GM21360 (cell line): ENCODE results near the gene GSK3A.
A peak's percentile ranks its signal among the peaks of the same experiment; 100 is the strongest.

Source experiments
- ATAC-seq: cut with Tn5 transposase; IDR thresholded peaks from one replicate; pipeline ENCODE4 v1.9.1; 2021; ENCODE audit warnings: mild to moderate bottlenecking, moderate library complexity; ENCODE audit not compliant: unreplicated experiment

Gene GSK3A

DNA sequence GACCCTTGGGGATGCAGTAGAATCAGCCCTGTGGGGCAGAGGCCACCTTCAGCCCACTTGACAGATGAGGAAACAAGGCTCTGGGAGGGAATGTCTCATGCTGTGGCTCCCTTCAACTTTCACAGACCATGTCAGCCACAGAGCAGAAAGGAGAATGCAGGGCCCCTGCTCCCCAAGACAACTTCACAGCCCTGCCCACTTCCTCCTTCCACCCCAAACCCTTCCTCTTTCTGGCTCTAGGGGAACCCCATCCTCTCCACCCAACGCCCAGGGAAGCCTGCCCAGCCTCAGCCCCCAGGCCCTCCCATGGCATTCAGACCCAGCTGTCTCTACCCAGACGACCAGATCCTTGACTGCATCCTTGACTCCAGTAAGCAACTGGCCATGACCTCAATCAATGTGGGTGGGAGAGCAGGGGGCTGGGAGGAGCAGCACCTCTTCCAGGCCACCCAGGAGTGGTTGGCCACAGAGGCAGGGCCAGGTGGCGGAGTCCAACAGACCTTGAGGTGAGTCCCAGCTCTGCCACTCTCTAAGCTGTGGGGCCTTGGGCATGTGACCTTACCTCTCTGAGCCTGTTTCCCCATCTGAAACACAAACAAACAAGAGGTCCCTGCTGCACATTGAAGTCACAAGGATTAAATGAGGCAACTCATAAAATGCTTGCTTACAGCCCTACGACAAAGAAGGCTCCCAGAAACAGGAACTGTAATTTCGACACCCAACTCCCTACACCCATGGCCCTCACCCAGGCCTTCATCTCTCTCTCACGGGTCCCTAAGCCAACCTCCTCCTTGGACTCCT lies 40.7 kb downstream of the GSK3A start:
- no peak for ATAC-seq

DNA sequence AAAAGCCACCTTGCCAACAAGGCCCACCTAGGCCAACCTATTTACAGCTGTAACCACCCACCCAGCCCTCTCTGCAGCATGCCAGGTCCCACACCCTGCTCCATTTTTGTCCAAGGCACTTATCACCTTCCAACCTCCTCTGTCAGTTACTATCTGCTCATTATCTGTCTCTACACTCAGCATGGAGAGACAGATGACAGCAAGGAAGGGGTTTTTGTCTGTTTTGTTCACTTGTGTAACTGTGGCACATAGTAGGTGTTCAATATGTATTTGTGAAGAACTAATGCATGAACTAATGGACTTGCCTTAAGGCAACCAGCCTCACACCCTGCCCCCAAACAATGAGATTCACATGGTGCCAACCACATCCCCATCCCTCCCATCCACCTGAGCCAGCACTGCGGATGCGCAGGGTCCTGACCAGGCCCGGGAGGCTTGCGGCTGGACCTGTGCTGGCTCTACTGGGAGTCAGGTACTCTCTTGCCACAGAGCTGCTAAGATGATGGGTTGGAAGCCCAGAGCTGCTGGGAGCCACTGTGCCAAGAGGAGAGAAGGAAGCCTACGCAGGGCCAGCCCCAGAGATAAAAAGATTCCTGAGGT lies 42.2 kb downstream of the GSK3A start:
- no peak for ATAC-seq

GRCh38 chr19:42199440-42200115 lies 42.8 kb downstream of the GSK3A start:
- ATAC-seq: peak; percentile 37

DNA sequence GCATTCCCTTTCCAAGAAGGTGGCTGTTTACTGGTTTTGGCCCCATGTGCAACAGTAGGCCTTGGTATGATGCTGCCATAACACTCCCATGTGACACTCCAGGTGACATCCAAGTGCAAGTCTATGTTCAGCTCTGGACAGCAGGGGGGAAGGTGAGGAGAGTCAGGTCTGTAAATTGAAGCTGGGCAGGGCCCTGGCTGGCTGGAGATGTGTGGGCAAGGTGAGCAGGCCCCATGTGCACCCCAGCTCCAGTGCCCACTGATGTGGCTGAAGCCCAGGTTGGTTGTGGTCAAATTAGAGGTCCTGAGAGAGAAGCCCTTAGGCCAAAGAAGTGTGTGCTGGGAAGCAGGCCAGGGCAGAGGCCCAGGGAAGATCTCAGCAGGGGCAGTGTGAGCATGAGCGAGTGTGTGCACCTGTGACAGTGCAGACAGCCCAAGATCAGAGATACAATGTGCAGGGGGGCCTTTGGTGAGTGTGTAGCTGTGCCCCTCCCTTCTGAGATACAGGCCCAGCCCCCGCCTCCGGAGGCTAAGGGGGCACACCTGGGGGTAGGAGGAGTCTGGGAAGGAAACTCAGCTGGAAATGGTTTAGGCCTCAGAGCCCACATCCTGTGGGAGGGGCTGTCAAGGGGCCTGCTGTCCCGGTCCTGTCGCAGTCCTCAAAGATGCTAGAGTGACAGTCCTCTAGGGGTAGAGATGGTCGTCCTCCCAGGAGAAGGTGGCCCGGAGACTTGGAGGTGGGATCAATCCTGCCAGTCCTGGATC lies 43.5 kb downstream of the GSK3A start:
- peak; percentile 24 for ATAC-seq

- no peak for ATAC-seq
Measured at GRCh38 chr19:42197375-42197817, 45.0 kb downstream of the GSK3A start.

DNA sequence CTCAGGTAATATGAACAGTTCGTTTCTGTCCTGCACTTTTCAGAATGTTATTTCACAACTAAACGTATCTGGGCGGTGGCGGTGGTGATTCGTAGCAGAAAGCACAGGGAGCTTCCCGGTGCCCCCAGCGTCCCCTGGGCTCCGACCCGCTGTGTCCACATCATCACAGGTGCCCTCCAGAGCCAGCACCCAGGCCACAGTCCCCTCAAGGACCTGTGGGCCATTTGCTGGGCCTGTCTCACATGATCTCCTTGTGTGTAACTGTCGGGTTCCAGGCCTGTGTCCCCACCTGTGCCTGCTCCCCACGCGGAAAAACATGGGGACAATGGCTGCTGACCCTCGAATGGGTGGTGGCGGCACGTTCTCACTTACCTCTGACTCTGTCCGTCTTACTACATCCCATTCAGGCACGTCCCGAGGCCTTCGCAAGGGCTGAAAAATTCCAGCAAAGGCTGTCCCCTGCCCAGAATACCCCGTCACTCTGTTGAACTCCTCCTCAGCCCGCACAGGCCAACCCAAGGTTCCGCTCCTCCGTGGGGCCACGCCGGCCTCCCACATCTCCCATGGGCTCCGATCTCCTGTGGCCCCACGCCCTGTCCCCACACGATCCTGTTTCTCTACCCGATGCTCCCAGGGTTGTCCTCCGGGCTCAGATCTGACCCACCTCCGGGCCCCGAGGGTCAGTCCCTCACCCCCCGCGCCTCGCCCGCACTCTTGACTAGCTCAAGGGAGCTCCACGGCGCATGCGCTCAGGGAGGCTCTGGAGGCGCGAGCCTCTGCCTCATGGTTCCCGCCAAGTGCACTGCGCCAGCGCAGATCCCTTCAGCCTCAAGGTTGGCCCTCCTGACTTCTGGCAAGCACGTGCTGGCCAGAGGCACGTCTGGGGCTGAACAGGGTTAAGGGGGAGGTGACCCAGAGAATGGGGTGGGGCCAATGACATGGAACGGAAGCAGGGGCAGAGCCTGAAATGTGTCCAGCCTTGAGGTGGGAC lies 46.1 kb downstream of the GSK3A start:
- no peak for ATAC-seq

GRCh38 chr19:42193706-42194105 lies 48.7 kb downstream of the GSK3A start:
- no peak for ATAC-seq

DNA sequence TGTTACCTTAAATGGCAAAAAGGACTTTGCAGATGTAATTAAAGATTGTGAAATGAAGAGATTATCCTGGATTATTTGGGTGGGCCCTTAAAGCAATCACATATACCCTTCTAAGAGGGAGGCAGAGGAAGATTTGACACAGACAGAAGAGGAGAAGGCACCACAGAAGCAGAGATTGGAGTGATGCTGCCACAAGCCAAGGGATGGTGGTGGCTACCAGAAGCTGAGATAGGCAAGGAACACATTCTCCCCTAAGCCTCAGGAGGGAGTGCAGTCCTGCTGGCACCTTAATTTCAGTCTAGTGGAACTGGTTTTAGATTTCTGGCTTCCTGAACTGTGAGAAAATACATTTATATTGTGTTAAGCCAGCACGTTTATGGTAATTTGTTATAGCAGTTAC lies 49.1 kb downstream of the GSK3A start:
- no peak for ATAC-seq

GRCh38 chr19:42191855-42192254 lies 50.5 kb downstream of the GSK3A start:
- no peak for ATAC-seq

- no peak for ATAC-seq
Measured at GRCh38 chr19:42191330-42191729, 51.1 kb downstream of the GSK3A start.

DNA sequence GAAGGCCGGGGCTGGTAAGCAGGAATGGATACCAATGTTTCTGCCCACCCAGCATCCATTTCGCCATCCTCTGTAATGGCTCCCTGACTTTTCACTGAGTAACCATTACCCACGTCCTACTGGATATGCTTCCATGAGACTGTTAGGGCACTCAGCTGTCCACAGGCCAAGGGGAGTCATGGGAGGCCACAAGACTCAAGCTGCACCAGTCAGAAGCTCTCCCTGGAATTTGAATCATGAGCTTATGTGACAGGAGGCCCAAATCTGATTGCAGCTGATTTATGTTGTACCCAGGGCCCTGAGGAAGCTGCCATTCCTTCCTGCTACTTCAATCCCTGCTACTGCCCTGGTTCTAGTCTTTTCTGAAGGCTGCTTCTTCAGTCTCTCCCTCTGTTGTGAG lies 53.3 kb downstream of the GSK3A start:
- ATAC-seq: no peak

- ATAC-seq: no peak
Measured at GRCh38 chr19:42188665-42189064, 53.7 kb downstream of the GSK3A start.

DNA sequence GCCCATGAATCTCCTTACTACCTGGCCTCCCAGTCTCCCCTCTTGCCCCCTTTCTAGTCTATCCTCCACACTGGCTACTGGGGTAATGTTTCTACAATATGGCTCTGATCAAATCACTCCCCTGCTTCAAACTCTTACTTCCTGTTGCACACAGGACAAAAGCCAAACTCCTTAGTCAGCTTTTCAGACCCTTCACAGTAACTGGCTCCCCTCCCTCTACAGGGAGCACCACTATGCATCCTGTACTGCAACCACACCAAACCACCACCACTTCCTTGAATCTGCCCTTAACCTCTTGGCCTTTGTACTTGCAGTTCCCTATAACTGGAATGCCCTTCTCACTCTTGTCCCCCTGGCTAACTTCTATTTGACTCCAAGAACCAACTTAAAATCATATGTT lies 57.1 kb downstream of the GSK3A start:
- no peak for ATAC-seq

GRCh38 chr19:42184401-42184861 lies 58.0 kb downstream of the GSK3A start:
- no peak for ATAC-seq
